Spleen (tissue), 7 donors: ENCODE results near the gene GPRIN3.

Source experiments
- POLR2A ChIP-seq, 3 donors: fragments of 450-650 bp; IDR thresholded peaks; one replicate each; pipeline ENCODE4 v1.5.1; 2017; ENCODE audit warnings: antibody characterized with exemption in 3 of 3, mild to moderate bottlenecking in 1 of 3
- POLR2AphosphoS5 ChIP-seq, 3 donors: sonication (generic); formaldehyde crosslinking; IDR thresholded peaks; one replicate each; pipeline ENCODE4 v1.5.1; 2017; ENCODE audit warnings: antibody characterized with exemption in 3 of 3
- TF ChIP-seq, protein P1 (sequence below), 11 experiments: fragments of 200-600 bp in 7 of 11; fragments of 450-650 bp in 4 of 11; sonication (generic) in 4 of 11; IDR thresholded peaks in 8 of 11; conservative IDR thresholded peaks in 3 of 11; 1 replicate in 7 of 11; 2 replicates in 4 of 11; pipeline versions ENCODE4 v1.4.0 to v1.8.0; 2016 to 2021; ENCODE audit warnings: antibody characterized with exemption in 11 of 11, inconsistent platforms in 4 of 11, mild to moderate bottlenecking in 1 of 11
- donor health status: DM: no; HTN: no; CAD: no; lungs with moderate emphysema.
- donor health status: DM: no; HTN: no; CAD: no.
- donor health status: DM: no; HTN: no; CAD: no.

DNA sequence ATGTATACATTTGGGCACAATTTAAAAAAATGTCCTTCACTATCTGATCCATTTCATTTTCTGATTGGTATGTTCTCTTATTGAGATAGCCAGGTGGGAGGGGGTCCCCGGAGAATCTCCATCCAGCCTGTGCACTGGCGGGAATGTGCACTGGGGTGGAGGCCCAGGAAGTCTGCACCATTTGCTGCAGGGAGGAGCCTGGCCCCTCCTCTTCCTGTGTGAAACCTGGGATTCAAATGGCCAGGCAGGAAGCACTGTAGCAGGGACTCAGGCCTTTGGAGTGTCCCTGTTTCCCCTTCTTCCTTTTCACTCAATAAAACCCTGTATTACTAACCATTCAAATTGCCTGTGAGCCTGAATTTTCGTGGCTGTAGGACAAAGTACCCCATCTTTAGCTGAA, 44.3 kb downstream of the GPRIN3 start:
- TF ChIP-seq, protein P1, sequence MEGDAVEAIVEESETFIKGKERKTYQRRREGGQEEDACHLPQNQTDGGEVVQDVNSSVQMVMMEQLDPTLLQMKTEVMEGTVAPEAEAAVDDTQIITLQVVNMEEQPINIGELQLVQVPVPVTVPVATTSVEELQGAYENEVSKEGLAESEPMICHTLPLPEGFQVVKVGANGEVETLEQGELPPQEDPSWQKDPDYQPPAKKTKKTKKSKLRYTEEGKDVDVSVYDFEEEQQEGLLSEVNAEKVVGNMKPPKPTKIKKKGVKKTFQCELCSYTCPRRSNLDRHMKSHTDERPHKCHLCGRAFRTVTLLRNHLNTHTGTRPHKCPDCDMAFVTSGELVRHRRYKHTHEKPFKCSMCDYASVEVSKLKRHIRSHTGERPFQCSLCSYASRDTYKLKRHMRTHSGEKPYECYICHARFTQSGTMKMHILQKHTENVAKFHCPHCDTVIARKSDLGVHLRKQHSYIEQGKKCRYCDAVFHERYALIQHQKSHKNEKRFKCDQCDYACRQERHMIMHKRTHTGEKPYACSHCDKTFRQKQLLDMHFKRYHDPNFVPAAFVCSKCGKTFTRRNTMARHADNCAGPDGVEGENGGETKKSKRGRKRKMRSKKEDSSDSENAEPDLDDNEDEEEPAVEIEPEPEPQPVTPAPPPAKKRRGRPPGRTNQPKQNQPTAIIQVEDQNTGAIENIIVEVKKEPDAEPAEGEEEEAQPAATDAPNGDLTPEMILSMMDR (IDR thresholded peaks at IDR 0.05 in 8 of 11, conservative IDR thresholded peaks at IDR 0.05 in 3 of 11) = no peak
- TF ChIP-seq POLR2A (IDR thresholded peaks at IDR 0.05) (no peak), POLR2AphosphoS5 (IDR thresholded peaks at IDR 0.05) (no peak)
